Hematopoietic multipotent progenitor cell treated with erythropoietin and hydrocortisone succinate and interleukin-3 and kit ligand, for 6 days (in vitro differentiated cells): ENCODE results near the gene ARID1A.
"Not testable (repeated sequence)": the region's sequence is repeated elsewhere in the genome, so short reads cannot be mapped to it uniquely, and the experiment has no call there.

Source experiments
- DNase-seq: peaks from one replicate; pipeline ENCODE4 v3.0.0-alpha.2; 2015

The ARID1A gene

GRCh38 chr1:26697978-26698849 lies 2.4 kb downstream of the ARID1A start:
- peak; percentile 94 for DNase-seq

- no peak for DNase-seq
Observed at GRCh38 chr1:26700711-26701110, 4.9 kb downstream of the ARID1A start.

GRCh38 chr1:26701266-26701994 lies 5.6 kb downstream of the ARID1A start:
- peak; percentile 40 for DNase-seq

- DNase-seq = no peak
Observed at GRCh38 chr1:26701995-26702679, 6.3 kb downstream of the ARID1A start.

- DNase-seq = no peak
Observed at GRCh38 chr1:26702680-26703038, 6.8 kb downstream of the ARID1A start.

GRCh38 chr1:26703478-26703877 lies 7.7 kb downstream of the ARID1A start:
- no peak for DNase-seq

- no peak for DNase-seq
Observed at GRCh38 chr1:26704629-26705028, 8.8 kb downstream of the ARID1A start.

GRCh38 chr1:26705227-26705626 lies 9.4 kb downstream of the ARID1A start:
- DNase-seq = not testable (repeated sequence)

- DNase-seq = no peak
Observed at GRCh38 chr1:26705788-26706311, 10.0 kb downstream of the ARID1A start.

- DNase-seq = no peak
Observed at GRCh38 chr1:26706315-26706714, 10.5 kb downstream of the ARID1A start.

- no peak for DNase-seq
Observed at GRCh38 chr1:26710811-26711210, 15.0 kb downstream of the ARID1A start.

GRCh38 chr1:26711777-26712176 lies 16.0 kb downstream of the ARID1A start:
- DNase-seq = no peak

GRCh38 chr1:26717017-26717491 lies 21.2 kb downstream of the ARID1A start:
- DNase-seq = peak; percentile 77

GRCh38 chr1:26719205-26719604 lies 23.4 kb downstream of the ARID1A start:
- no peak for DNase-seq

- peak; percentile 86 for DNase-seq
Observed at GRCh38 chr1:26721669-26722355, 26.0 kb downstream of the ARID1A start.

GRCh38 chr1:26723013-26723991 lies 27.5 kb downstream of the ARID1A start:
- DNase-seq = peak; percentile 98

- no peak for DNase-seq
Observed at GRCh38 chr1:26724118-26724517, 28.3 kb downstream of the ARID1A start.

- no peak for DNase-seq
Observed at GRCh38 chr1:26724926-26725325, 29.1 kb downstream of the ARID1A start.

- DNase-seq = not testable (repeated sequence)
Observed at GRCh38 chr1:26725904-26726303, 30.1 kb downstream of the ARID1A start.

- no peak for DNase-seq
Observed at GRCh38 chr1:26726784-26727183, 31.0 kb downstream of the ARID1A start.

GRCh38 chr1:26727476-26727875 lies 31.7 kb downstream of the ARID1A start:
- DNase-seq = no peak
